ENCODE results near the gene CTSH.

DNA sequence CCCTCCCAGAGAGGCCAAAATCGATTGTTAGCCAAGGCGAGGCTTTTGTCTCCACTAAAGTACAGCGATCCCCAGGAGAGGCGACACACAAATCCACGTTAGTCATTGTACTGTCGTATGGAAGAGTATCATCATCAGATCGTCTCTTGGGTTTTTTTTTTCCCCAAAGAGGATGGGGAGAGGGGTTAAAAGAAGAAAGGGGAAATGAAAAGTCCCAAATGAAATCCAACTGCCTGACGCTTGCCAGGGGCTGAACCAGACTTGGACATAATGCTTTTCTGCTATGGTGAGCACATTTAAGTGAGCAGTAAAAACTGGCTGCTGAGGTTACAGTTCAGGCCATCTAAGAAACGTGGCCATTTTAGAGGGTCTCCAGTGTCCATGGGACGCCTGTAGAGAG, 37.9 kb upstream of the CTSH start:
- TF ChIP-seq, protein P1, sequence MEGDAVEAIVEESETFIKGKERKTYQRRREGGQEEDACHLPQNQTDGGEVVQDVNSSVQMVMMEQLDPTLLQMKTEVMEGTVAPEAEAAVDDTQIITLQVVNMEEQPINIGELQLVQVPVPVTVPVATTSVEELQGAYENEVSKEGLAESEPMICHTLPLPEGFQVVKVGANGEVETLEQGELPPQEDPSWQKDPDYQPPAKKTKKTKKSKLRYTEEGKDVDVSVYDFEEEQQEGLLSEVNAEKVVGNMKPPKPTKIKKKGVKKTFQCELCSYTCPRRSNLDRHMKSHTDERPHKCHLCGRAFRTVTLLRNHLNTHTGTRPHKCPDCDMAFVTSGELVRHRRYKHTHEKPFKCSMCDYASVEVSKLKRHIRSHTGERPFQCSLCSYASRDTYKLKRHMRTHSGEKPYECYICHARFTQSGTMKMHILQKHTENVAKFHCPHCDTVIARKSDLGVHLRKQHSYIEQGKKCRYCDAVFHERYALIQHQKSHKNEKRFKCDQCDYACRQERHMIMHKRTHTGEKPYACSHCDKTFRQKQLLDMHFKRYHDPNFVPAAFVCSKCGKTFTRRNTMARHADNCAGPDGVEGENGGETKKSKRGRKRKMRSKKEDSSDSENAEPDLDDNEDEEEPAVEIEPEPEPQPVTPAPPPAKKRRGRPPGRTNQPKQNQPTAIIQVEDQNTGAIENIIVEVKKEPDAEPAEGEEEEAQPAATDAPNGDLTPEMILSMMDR (IDR thresholded peaks at IDR 0.05), result no peak
- no peak for TF ChIP-seq POLR2A (IDR thresholded peaks at IDR 0.05)

Measured in prostate gland (tissue), 2 donors.